Neutrophil (primary cell): ENCODE results near the gene UBAP2L.

Source experiments
- H3K27ac ChIP-seq: fragments of 200-600 bp; sonication (generic); 2 replicates; pipeline ENCODE4 v1.5.1; 2016; ENCODE audit warnings: mild to moderate bottlenecking, moderate library complexity
- H3K27me3 ChIP-seq: fragments of 200-600 bp; sonication (generic); 2 replicates; pipeline ENCODE4 v1.6.0; 2016; ENCODE audit warnings: mild to moderate bottlenecking
- H3K36me3 ChIP-seq: fragments of 200-600 bp; sonication (generic); 2 replicates; pipeline ENCODE4 v1.5.1; 2017
- H3K4me1 ChIP-seq, 2 experiments: fragments of 200-600 bp in 1 of 2; sonication (generic) in 1 of 2; 1 replicate in 1 of 2; 2 replicates in 1 of 2; pipeline versions ENCODE4 v1.5.1 to v1.6.1; 2013 to 2016; ENCODE audit warnings: low read depth in 1 of 2, low read length in 1 of 2, mild to moderate bottlenecking in 1 of 2, moderate library complexity in 1 of 2; ENCODE audit not compliant: control insufficient read depth in 1 of 2, insufficient read depth in 1 of 2
- H3K4me3 ChIP-seq, 2 experiments: fragments of 200-600 bp in 1 of 2; sonication (generic) in 1 of 2; 1 replicate in 1 of 2; 2 replicates in 1 of 2; pipeline ENCODE4 v1.5.1; 2013 to 2016; ENCODE audit warnings: low read depth in 1 of 2, low read length in 1 of 2, mild to moderate bottlenecking in 1 of 2, moderate library complexity in 1 of 2
- H3K9me3 ChIP-seq: fragments of 200-600 bp; sonication (generic); 2 replicates; pipeline ENCODE4 v1.5.1; 2016
- CTCF ChIP-seq: fragments of 200-600 bp; sonication (generic); IDR thresholded peaks from 2 replicates; pipeline ENCODE4 v1.5.1; 2016; ENCODE audit warnings: antibody characterized with exemption

The UBAP2L gene

GRCh38 chr1:154219541-154219940 is 1.2 kb upstream of the UBAP2L start:
- peaks cover 32 to 35% of the 10 kb centered on the region in 2 experiments for H3K4me1 ChIP-seq
- no peaks in the 10 kb centered on the region for H3K27me3 ChIP-seq
- H3K36me3 ChIP-seq: peaks cover 20% of the 10 kb centered on the region
- H3K27ac ChIP-seq: peak overlapping the region; percentile 89
- peak overlapping the region; percentile 70 to 84 for H3K4me3 ChIP-seq
- TF ChIP-seq CTCF: no peak
- H3K9me3 ChIP-seq: no peaks in the 10 kb centered on the region

- TF ChIP-seq CTCF: no peak
- Histone ChIP-seq H3K9me3 (no peaks in the 10 kb centered on the region), H3K36me3 (peaks cover 20% of the 10 kb centered on the region), H3K27me3 (no peaks in the 10 kb centered on the region), H3K4me3 (peak overlapping the region; percentile 70 to 84), H3K27ac (peak overlapping the region; percentile 89), H3K4me1 (peaks cover 32 to 35% of the 10 kb centered on the region in 2 experiments)
Observed at GRCh38 chr1:154220970-154221277, 169 bp downstream of the UBAP2L start.

GRCh38 chr1:154221278-154222001 is 685 bp downstream of the UBAP2L start:
- H3K36me3 ChIP-seq: peaks cover 20% of the 10 kb centered on the region
- peak overlapping the region; percentile 70 to 84 for H3K4me3 ChIP-seq
- peaks cover 32 to 35% of the 10 kb centered on the region in 2 experiments for H3K4me1 ChIP-seq
- no peaks in the 10 kb centered on the region for H3K27me3 ChIP-seq
- H3K27ac ChIP-seq: peak overlapping the region; percentile 89
- H3K9me3 ChIP-seq: no peaks in the 10 kb centered on the region
- TF ChIP-seq CTCF: no peak

- no peak overlapping the region for H3K4me3 ChIP-seq
- H3K27ac ChIP-seq: peak overlapping the region; percentile 89
- no peaks in the 10 kb centered on the region for H3K9me3 ChIP-seq
- no peak for TF ChIP-seq CTCF
- H3K27me3 ChIP-seq: no peaks in the 10 kb centered on the region
- H3K36me3 ChIP-seq: peaks cover 16% of the 10 kb centered on the region
- peaks cover 42 to 43% of the 10 kb centered on the region in 2 experiments for H3K4me1 ChIP-seq
Observed at GRCh38 chr1:154222518-154222917, 1.8 kb downstream of the UBAP2L start.

- H3K9me3 ChIP-seq: no peaks in the 10 kb centered on the region
- H3K4me3 ChIP-seq: no peak overlapping the region
- no peak for TF ChIP-seq CTCF
- peaks cover 16% of the 10 kb centered on the region for H3K36me3 ChIP-seq
- H3K4me1 ChIP-seq: peaks cover 41 to 46% of the 10 kb centered on the region in 2 experiments
- H3K27me3 ChIP-seq: no peaks in the 10 kb centered on the region
- peak overlapping the region; percentile 89 for H3K27ac ChIP-seq
Observed at GRCh38 chr1:154222918-154223317, 2.2 kb downstream of the UBAP2L start.
